Ishikawa (cell line): ENCODE results near the gene RGS12.

Experiments
- CEBPB ChIP-seq: IDR thresholded peaks from 2 replicates; pipeline ENCODE4 v1.6.1; 2012
- CREB1 ChIP-seq: IDR thresholded peaks from 2 replicates; pipeline ENCODE4 v1.6.1; 2012; ENCODE audit warnings: low read depth
- EGR1 ChIP-seq: IDR thresholded peaks from 2 replicates; pipeline ENCODE4 v1.6.1; 2012
- EP300 ChIP-seq: IDR thresholded peaks from 2 replicates; pipeline ENCODE4 v1.6.1; 2012; ENCODE audit warnings: borderline replicate concordance
- FOXM1 ChIP-seq: IDR thresholded peaks from 2 replicates; pipeline ENCODE4 v1.6.1; 2012; ENCODE audit warnings: low read depth, borderline replicate concordance
- MAX ChIP-seq: IDR thresholded peaks from 2 replicates; pipeline ENCODE4 v1.6.1; 2012
- NFIC ChIP-seq: IDR thresholded peaks from 2 replicates; pipeline ENCODE4 v1.6.1; 2012
- RAD21 ChIP-seq: IDR thresholded peaks from 2 replicates; pipeline ENCODE4 v1.6.1; 2012; ENCODE audit warnings: low read depth
- TAF1 ChIP-seq: IDR thresholded peaks from 2 replicates; pipeline ENCODE4 v1.6.1; 2012; ENCODE audit warnings: low read depth, mild to moderate bottlenecking
- TCF12 ChIP-seq: IDR thresholded peaks from 2 replicates; pipeline ENCODE4 v1.6.1; 2012; ENCODE audit warnings: low read depth
- TEAD4 ChIP-seq: IDR thresholded peaks from 2 replicates; pipeline ENCODE4 v1.6.1; 2012
- USF1 ChIP-seq: IDR thresholded peaks from 2 replicates; pipeline ENCODE4 v1.6.1; 2012
- YY1 ChIP-seq: IDR thresholded peaks from 2 replicates; pipeline ENCODE4 v1.6.1; 2012; ENCODE audit warnings: low read depth
- ZBTB7A ChIP-seq: IDR thresholded peaks from 2 replicates; pipeline ENCODE4 v1.6.1; 2012; ENCODE audit warnings: low read depth
- TF ChIP-seq, protein P1 (sequence below): IDR thresholded peaks from 2 replicates; pipeline ENCODE4 v1.6.1; 2012; ENCODE audit warnings: low read depth, mild to moderate bottlenecking

RGS12 gene

GRCh38 chr4:3294401-3295241, 1.8 kb downstream of the RGS12 start:
- TF ChIP-seq TCF12 = no peak
- TF ChIP-seq USF1 = no peak
- TF ChIP-seq, protein P1, sequence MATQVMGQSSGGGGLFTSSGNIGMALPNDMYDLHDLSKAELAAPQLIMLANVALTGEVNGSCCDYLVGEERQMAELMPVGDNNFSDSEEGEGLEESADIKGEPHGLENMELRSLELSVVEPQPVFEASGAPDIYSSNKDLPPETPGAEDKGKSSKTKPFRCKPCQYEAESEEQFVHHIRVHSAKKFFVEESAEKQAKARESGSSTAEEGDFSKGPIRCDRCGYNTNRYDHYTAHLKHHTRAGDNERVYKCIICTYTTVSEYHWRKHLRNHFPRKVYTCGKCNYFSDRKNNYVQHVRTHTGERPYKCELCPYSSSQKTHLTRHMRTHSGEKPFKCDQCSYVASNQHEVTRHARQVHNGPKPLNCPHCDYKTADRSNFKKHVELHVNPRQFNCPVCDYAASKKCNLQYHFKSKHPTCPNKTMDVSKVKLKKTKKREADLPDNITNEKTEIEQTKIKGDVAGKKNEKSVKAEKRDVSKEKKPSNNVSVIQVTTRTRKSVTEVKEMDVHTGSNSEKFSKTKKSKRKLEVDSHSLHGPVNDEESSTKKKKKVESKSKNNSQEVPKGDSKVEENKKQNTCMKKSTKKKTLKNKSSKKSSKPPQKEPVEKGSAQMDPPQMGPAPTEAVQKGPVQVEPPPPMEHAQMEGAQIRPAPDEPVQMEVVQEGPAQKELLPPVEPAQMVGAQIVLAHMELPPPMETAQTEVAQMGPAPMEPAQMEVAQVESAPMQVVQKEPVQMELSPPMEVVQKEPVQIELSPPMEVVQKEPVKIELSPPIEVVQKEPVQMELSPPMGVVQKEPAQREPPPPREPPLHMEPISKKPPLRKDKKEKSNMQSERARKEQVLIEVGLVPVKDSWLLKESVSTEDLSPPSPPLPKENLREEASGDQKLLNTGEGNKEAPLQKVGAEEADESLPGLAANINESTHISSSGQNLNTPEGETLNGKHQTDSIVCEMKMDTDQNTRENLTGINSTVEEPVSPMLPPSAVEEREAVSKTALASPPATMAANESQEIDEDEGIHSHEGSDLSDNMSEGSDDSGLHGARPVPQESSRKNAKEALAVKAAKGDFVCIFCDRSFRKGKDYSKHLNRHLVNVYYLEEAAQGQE = no peak
- TF ChIP-seq RAD21 = no peak
- TF ChIP-seq CEBPB = no peak
- no peak for TF ChIP-seq MAX
- TF ChIP-seq FOXM1 = no peak
- TF ChIP-seq ZBTB7A = no peak
- TF ChIP-seq TEAD4 = no peak
- TF ChIP-seq NFIC = no peak
- TF ChIP-seq CREB1 = no peak
- TF ChIP-seq EGR1 = no peak
- TF ChIP-seq TAF1 = no peak
- no peak for TF ChIP-seq YY1

DNA sequence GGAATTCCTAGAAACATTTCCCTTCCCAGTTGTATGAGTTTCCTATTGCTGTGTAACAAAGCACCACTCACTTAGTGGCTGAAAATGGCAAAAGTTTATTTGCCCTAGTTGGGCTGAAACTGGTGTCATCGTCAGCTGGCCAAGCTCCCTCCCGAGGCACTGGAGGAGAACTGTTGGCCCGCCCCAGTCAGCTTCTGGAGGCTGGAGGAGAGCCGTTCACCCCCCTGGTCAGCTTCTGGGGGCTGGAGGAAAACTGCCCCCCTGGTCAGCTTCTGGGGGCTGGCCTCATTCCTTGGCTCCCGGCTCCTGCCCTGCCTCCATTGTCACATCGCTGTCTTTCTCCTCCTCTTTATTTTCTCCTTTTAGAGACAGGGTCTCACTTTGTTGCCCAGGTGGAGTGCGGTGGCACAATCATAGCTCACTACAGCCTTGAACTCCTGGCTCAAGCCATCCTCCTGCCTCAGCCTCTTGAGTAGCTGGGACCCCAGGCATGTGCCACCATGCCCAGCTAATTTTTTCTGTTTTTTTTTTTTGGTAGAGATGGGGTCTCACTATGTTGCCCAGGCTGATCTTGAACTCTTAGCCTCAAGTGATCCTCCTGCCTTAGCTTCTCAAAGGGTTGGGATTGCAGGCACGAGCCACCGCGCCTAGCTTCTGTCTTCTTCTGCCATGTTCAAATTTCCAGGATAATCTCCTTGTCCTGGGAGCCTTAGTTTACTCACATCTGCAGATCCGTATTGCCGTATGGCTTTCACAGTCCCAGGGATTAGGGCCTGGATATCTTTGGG, 3.2 kb downstream of the RGS12 start:
- no peak for TF ChIP-seq CEBPB
- TF ChIP-seq EP300 = no peak
- no peak for TF ChIP-seq FOXM1
- no peak for TF ChIP-seq ZBTB7A
- TF ChIP-seq, protein P1 = no peak
- no peak for TF ChIP-seq MAX
- TF ChIP-seq NFIC = no peak
- TF ChIP-seq RAD21 = no peak
- no peak for TF ChIP-seq TAF1
- no peak for TF ChIP-seq TCF12
- TF ChIP-seq USF1 = no peak
- TF ChIP-seq EGR1 = no peak
- no peak for TF ChIP-seq TEAD4
- TF ChIP-seq CREB1 = no peak

GRCh38 chr4:3296651-3297050, 3.8 kb downstream of the RGS12 start:
- TF ChIP-seq YY1 (no peak), NFIC (no peak)

GRCh38 chr4:3297066-3297859, 4.4 kb downstream of the RGS12 start:
- no peak for TF ChIP-seq ZBTB7A
- no peak for TF ChIP-seq FOXM1
- TF ChIP-seq, protein P1 = no peak
- no peak for TF ChIP-seq TEAD4
- TF ChIP-seq USF1 = no peak
- TF ChIP-seq TCF12 = no peak
- TF ChIP-seq TAF1 = no peak
- no peak for TF ChIP-seq YY1
- TF ChIP-seq CEBPB = no peak
- TF ChIP-seq CREB1 = no peak
- TF ChIP-seq NFIC = no peak
- no peak for TF ChIP-seq EGR1
- TF ChIP-seq RAD21 = no peak
- no peak for TF ChIP-seq MAX
- TF ChIP-seq EP300 = no peak
